HEK293 (cell line): ENCODE results near the gene ERH.

Experiments
- CTCF ChIA-PET: fragments of 350-600 bp; formaldehyde crosslinking; extraction: SDS; loops from one replicate; lab custom pipeline; 2021; ENCODE audit warnings: antibody characterized with exemption; lab: Yijun Ruan, JAX
- POLR2A ChIA-PET: fragments of 300-600 bp; formaldehyde crosslinking; extraction: SDS; loops from one replicate; lab custom pipeline; 2020; ENCODE audit warnings: antibody characterized with exemption, inconsistent platforms; lab: Yijun Ruan, JAX
- H3K27ac ChIP-seq: fragments of 200-500 bp; sonication (Bioruptor generic); 2 replicates; pipeline ENCODE4 v1.5.1; 2014; ENCODE audit warnings: low read depth, low read length, control low read depth, inconsistent platforms; ENCODE audit errors: extremely low read depth
- H3K36me3 ChIP-seq, 2 experiments: fragments of 200-500 bp in 1 of 2; sonication (Bioruptor generic) in 1 of 2; 1 replicate in 1 of 2; 2 replicates in 1 of 2; pipeline ENCODE4 v1.5.1; 2014 to 2017; ENCODE audit warnings: inconsistent platforms in 2 of 2, low read length in 2 of 2; ENCODE audit not compliant: control insufficient read depth in 2 of 2, insufficient read depth in 1 of 2
- H3K4me1 ChIP-seq: fragments of 200-500 bp; sonication (Bioruptor generic); 2 replicates; pipeline ENCODE4 v1.5.1; 2014; ENCODE audit warnings: mild to moderate bottlenecking, low read length, inconsistent platforms; ENCODE audit not compliant: control insufficient read depth, insufficient read depth
- H3K4me3 ChIP-seq: 2 replicates; pipeline ENCODE4 v1.5.1; 2011; ENCODE audit warnings: low read depth, mild to moderate bottlenecking, control low read depth, low read length, moderate library complexity
- H3K9me3 ChIP-seq: fragments of 200-500 bp; sonication (Bioruptor generic); 2 replicates; pipeline ENCODE4 v1.5.1; 2014; ENCODE audit warnings: low read depth, low read length, inconsistent platforms; ENCODE audit not compliant: control insufficient read depth, insufficient read depth
- KLF17 ChIP-seq: fragments of 450-650 bp; formaldehyde crosslinking; IDR thresholded peaks from 2 replicates; pipeline ENCODE4 v1.5.1; 2016; ENCODE audit warnings: missing biosample characterization, missing genetic modification characterization
- OVOL3 ChIP-seq: fragments of 450-650 bp; formaldehyde crosslinking; IDR thresholded peaks from 2 replicates; pipeline ENCODE4 v1.5.1; 2016; ENCODE audit warnings: missing biosample characterization, missing genetic modification characterization
- PRDM1 ChIP-seq: fragments of 450-650 bp; formaldehyde crosslinking; IDR thresholded peaks from 2 replicates; pipeline ENCODE4; 2016; ENCODE audit warnings: missing biosample characterization, missing genetic modification characterization
- SCRT1 ChIP-seq: fragments of 450-650 bp; formaldehyde crosslinking; IDR thresholded peaks from 2 replicates; pipeline ENCODE4 v1.5.1; 2016; ENCODE audit warnings: missing biosample characterization, missing genetic modification characterization, borderline replicate concordance
- SP7 ChIP-seq: fragments of 450-650 bp; formaldehyde crosslinking; IDR thresholded peaks from 2 replicates; pipeline ENCODE4 v1.5.1; 2016; ENCODE audit warnings: missing biosample characterization, missing genetic modification characterization
- TCF7L2 ChIP-seq: IDR thresholded peaks from 2 replicates; pipeline ENCODE4 v1.6.1; 2011; ENCODE audit warnings: low read depth, mild to moderate bottlenecking, inconsistent platforms, low read length, moderate library complexity, borderline replicate concordance
- ZNF138 ChIP-seq: fragments of 450-650 bp; formaldehyde crosslinking; IDR thresholded peaks from 2 replicates; pipeline ENCODE4 v1.5.1; 2016; ENCODE audit warnings: missing biosample characterization, missing genetic modification characterization, borderline replicate concordance
- ZNF202 ChIP-seq: fragments of 450-650 bp; formaldehyde crosslinking; IDR thresholded peaks from 2 replicates; pipeline ENCODE4 v1.5.1; 2016; ENCODE audit warnings: missing biosample characterization, missing genetic modification characterization, borderline replicate concordance
- ZNF211 ChIP-seq: fragments of 450-650 bp; formaldehyde crosslinking; IDR thresholded peaks from 2 replicates; pipeline ENCODE4 v1.5.1; 2016; ENCODE audit warnings: low read depth, missing biosample characterization, missing genetic modification characterization
- ZNF239 ChIP-seq: fragments of 450-650 bp; formaldehyde crosslinking; IDR thresholded peaks from 2 replicates; pipeline ENCODE4 v1.5.1; 2016; ENCODE audit warnings: missing biosample characterization, missing genetic modification characterization
- ZNF341 ChIP-seq: fragments of 450-650 bp; formaldehyde crosslinking; IDR thresholded peaks from 2 replicates; pipeline ENCODE4; 2016; ENCODE audit warnings: low read depth, missing biosample characterization, missing genetic modification characterization
- ZNF366 ChIP-seq: fragments of 450-650 bp; formaldehyde crosslinking; conservative IDR thresholded peaks from 2 replicates; pipeline ENCODE4 v1.5.1; 2016; ENCODE audit warnings: missing biosample characterization, missing genetic modification characterization
- ZNF521 ChIP-seq: fragments of 450-650 bp; formaldehyde crosslinking; IDR thresholded peaks from 2 replicates; pipeline ENCODE4 v1.5.1; 2017; ENCODE audit warnings: missing biosample characterization, mild to moderate bottlenecking, missing genetic modification characterization
- ZNF549 ChIP-seq: fragments of 450-650 bp; IDR thresholded peaks from 2 replicates; pipeline ENCODE4 v1.5.1; 2018; ENCODE audit warnings: missing biosample characterization, missing genetic modification characterization, mild to moderate bottlenecking, inconsistent platforms, moderate library complexity
- ZNF660 ChIP-seq: fragments of 450-650 bp; IDR thresholded peaks from 2 replicates; pipeline ENCODE4 v1.5.1; 2018; ENCODE audit warnings: missing biosample characterization, mild to moderate bottlenecking, missing genetic modification characterization
- ZSCAN30 ChIP-seq: fragments of 450-650 bp; IDR thresholded peaks from 2 replicates; pipeline ENCODE4 v1.5.1; 2018; ENCODE audit warnings: missing biosample characterization, mild to moderate bottlenecking, missing genetic modification characterization, moderate library complexity
- ZSCAN4 ChIP-seq: fragments of 450-650 bp; formaldehyde crosslinking; IDR thresholded peaks from 2 replicates; pipeline ENCODE4 v1.5.1; 2017; ENCODE audit warnings: missing biosample characterization, missing genetic modification characterization
- ZXDB ChIP-seq: fragments of 450-650 bp; formaldehyde crosslinking; IDR thresholded peaks from 2 replicates; pipeline ENCODE4 v1.5.1; 2016; ENCODE audit warnings: missing biosample characterization, missing genetic modification characterization
- TF ChIP-seq, protein P1 (sequence below): fragments of 450-650 bp; formaldehyde crosslinking; IDR thresholded peaks from 2 replicates; pipeline ENCODE4 v1.5.1; 2016; ENCODE audit warnings: missing biosample characterization, missing genetic modification characterization
- TF ChIP-seq, protein P2 (sequence below): fragments of 450-650 bp; formaldehyde crosslinking; IDR thresholded peaks from 2 replicates; pipeline ENCODE4 v1.5.1; 2016; ENCODE audit warnings: missing biosample characterization, missing genetic modification characterization
- TF ChIP-seq, protein P3 (sequence below): fragments of 450-650 bp; formaldehyde crosslinking; IDR thresholded peaks from 2 replicates; pipeline ENCODE4 v1.5.1; 2016; ENCODE audit warnings: missing biosample characterization, missing genetic modification characterization, low read depth

Gene ERH

GRCh38 chr14:69430306-69430939 is 32.3 kb upstream of the ERH start:
- Histone ChIP-seq H3K4me3 (no peak overlapping the region), H3K4me1 (no peaks in the 10 kb centered on the region), H3K36me3 (peaks cover 9 to 29% of the 10 kb centered on the region in 2 experiments), H3K27ac (no peak overlapping the region), H3K9me3 (no peaks in the 10 kb centered on the region; the same call in 1 of the 2 replicates)
- ChIA-PET POLR2A (no interaction called here), CTCF (interaction anchor here (0.6 kb wide), 1 partner anchor 49 kb away, joined by 3 read pairs; no protein-coding TSS in a partner anchor)
- no peak for TF ChIP-seq ZNF366 (tag by site-specific recombination)
- no peak for TF ChIP-seq ZNF239
- TF ChIP-seq, protein P1, sequence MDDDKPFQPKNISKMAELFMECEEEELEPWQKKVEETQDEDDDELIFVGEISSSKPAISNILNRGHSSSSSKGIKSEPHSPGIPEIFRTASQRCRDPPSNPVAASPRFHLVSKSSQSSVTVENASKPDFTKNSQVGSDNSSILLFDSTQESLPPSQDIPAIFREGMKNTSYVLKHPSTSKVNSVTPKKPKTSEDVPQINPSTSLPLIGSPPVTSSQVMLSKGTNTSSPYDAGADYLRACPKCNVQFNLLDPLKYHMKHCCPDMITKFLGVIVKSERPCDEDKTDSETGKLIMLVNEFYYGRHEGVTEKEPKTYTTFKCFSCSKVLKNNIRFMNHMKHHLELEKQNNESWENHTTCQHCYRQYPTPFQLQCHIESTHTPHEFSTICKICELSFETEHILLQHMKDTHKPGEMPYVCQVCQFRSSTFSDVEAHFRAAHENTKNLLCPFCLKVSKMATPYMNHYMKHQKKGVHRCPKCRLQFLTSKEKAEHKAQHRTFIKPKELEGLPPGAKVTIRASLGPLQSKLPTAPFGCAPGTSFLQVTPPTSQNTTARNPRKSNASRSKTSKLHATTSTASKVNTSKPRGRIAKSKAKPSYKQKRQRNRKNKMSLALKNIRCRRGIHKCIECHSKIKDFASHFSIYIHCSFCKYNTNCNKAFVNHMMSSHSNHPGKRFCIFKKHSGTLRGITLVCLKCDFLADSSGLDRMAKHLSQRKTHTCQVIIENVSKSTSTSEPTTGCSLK (tag by site-specific recombination), result no peak
- TF ChIP-seq ZXDB, result no peak
- no peak for TF ChIP-seq OVOL3

- no peak overlapping the region for H3K27ac ChIP-seq
- no peaks in the 10 kb centered on the region for H3K4me1 ChIP-seq
- H3K4me3 ChIP-seq, result no peak overlapping the region
- peaks cover 11 to 37% of the 10 kb centered on the region in 2 experiments for H3K36me3 ChIP-seq
- no peak for TF ChIP-seq TCF7L2
- TF ChIP-seq PRDM1, result no peak
- no peak for TF ChIP-seq ZNF138 (tag by site-specific recombination)
- no peak for TF ChIP-seq ZNF521 (tag by site-specific recombination)
- TF ChIP-seq, protein P2, sequence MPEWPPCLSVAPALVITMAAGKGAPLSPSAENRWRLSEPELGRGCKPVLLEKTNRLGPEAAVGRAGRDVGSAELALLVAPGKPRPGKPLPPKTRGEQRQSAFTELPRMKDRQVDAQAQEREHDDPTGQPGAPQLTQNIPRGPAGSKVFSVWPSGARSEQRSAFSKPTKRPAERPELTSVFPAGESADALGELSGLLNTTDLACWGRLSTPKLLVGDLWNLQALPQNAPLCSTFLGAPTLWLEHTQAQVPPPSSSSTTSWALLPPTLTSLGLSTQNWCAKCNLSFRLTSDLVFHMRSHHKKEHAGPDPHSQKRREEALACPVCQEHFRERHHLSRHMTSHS (tag by site-specific recombination), result no peak
- no peak for TF ChIP-seq ZNF549 (tag by site-specific recombination)
- TF ChIP-seq, protein P3, sequence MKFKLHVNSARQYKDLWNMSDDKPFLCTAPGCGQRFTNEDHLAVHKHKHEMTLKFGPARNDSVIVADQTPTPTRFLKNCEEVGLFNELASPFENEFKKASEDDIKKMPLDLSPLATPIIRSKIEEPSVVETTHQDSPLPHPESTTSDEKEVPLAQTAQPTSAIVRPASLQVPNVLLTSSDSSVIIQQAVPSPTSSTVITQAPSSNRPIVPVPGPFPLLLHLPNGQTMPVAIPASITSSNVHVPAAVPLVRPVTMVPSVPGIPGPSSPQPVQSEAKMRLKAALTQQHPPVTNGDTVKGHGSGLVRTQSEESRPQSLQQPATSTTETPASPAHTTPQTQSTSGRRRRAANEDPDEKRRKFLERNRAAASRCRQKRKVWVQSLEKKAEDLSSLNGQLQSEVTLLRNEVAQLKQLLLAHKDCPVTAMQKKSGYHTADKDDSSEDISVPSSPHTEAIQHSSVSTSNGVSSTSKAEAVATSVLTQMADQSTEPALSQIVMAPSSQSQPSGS (tag by site-specific recombination), result no peak
- no peak for TF ChIP-seq ZNF211
- TF ChIP-seq ZSCAN30 (tag by site-specific recombination), result no peak
- TF ChIP-seq ZNF202 (tag by site-specific recombination), result no peak
- no peak for TF ChIP-seq ZNF341 (tag by site-specific recombination)
- no peak for TF ChIP-seq SP7 (tag by site-specific recombination)
- no peak for TF ChIP-seq ZSCAN4 (tag by site-specific recombination)
- TF ChIP-seq ZNF660 (tag by site-specific recombination), result no peak
- no peak for TF ChIP-seq SCRT1 (tag by site-specific recombination)
- TF ChIP-seq KLF17, result no peak
- TF ChIP-seq, all 188 proteins: peak for 0
- no peaks in the 10 kb centered on the region; the same call in 1 of the 2 replicates for H3K9me3 ChIP-seq
- ChIA-PET CTCF (interaction anchor here (1.3 kb wide), 1 partner anchor 31 kb away, joined by 3 read pairs; no protein-coding TSS in a partner anchor), POLR2A (no interaction called here)
Observed at GRCh38 chr14:69429643-69430042, 31.5 kb upstream of the ERH start.
